Keratinocyte (primary cell): ENCODE results near the gene MEP1A. TPM values are rescaled to one million over a fixed set of nuclear protein-coding genes. Genes with fewer than 3 reads are reported as not detected.

ENCODE experiments used
- DNase-seq: peaks from one replicate; pipeline ENCODE4 v3.0.0-alpha.2; 2011; ENCODE audit warnings: low read depth, missing footprints, low spot score
- FAIRE-seq: peaks from 2 replicates; lab custom pipeline; 2011; peaks lifted over from hg19 to GRCh38; lab: Jason Lieb, UNC
- H2AFZ ChIP-seq: 2 replicates; pipeline ENCODE4 v1.6.0; 2012; ENCODE audit warnings: low read length, control low read depth, inconsistent platforms; ENCODE audit not compliant: control insufficient read depth
- H3K27ac ChIP-seq: 2 replicates; pipeline ENCODE4 v1.5.1; 2011; ENCODE audit warnings: low read length; ENCODE audit not compliant: control insufficient read depth, insufficient read depth
- H3K27me3 ChIP-seq: 3 replicates; pipeline ENCODE4 v1.6.0; 2011; ENCODE audit warnings: low read length; ENCODE audit not compliant: control insufficient read depth, insufficient read depth; ENCODE audit errors: extremely low read depth
- H3K36me3 ChIP-seq, 2 experiments: 2 replicates in 1 of 2; 3 replicates in 1 of 2; pipeline ENCODE4 v1.5.1; 2011; ENCODE audit warnings: low read length in 2 of 2, mild to moderate bottlenecking in 1 of 2; ENCODE audit not compliant: control insufficient read depth in 2 of 2, insufficient read depth in 2 of 2; ENCODE audit errors: extremely low read depth in 1 of 2
- H3K4me1 ChIP-seq: 3 replicates; pipeline ENCODE4 v1.5.1; 2011; ENCODE audit warnings: low read length; ENCODE audit not compliant: control insufficient read depth, insufficient read depth; ENCODE audit errors: extremely low read depth
- H3K4me2 ChIP-seq: 3 replicates; pipeline ENCODE4 v1.6.0; 2011; ENCODE audit warnings: low read depth, low read length; ENCODE audit not compliant: control insufficient read depth, insufficient read depth; ENCODE audit errors: extremely low read depth
- H3K4me3 ChIP-seq, 3 experiments: fragments of 200-600 bp in 1 of 3; sonication (generic) in 1 of 3; 2 replicates in 2 of 3; 3 replicates in 1 of 3; pipeline ENCODE4 v1.5.1; 2011 to 2016; ENCODE audit warnings: low read length in 3 of 3, mild to moderate bottlenecking in 3 of 3, control low read depth in 2 of 3, inconsistent platforms in 1 of 3, low read depth in 1 of 3, mixed read lengths in 1 of 3, mixed run types in 1 of 3, moderate library complexity in 1 of 3; ENCODE audit not compliant: control insufficient read depth in 2 of 3, insufficient read depth in 2 of 3; ENCODE audit errors: extremely low read depth in 1 of 3
- H3K79me2 ChIP-seq: 2 replicates; pipeline ENCODE4 v1.6.0; 2012; ENCODE audit warnings: low read length; ENCODE audit not compliant: control insufficient read depth, insufficient read depth
- H3K9ac ChIP-seq: 3 replicates; pipeline ENCODE4 v1.6.0; 2011; ENCODE audit warnings: low read length; ENCODE audit not compliant: control insufficient read depth, insufficient read depth; ENCODE audit errors: extremely low read depth
- H3K9me1 ChIP-seq: 3 replicates; pipeline ENCODE4 v1.6.0; 2011; ENCODE audit warnings: low read length; ENCODE audit not compliant: control insufficient read depth, insufficient read depth; ENCODE audit errors: extremely low read depth
- H3K9me3 ChIP-seq: 2 replicates; pipeline ENCODE4 v1.5.1; 2012; ENCODE audit warnings: low read depth, low read length; ENCODE audit not compliant: control insufficient read depth
- H4K20me1 ChIP-seq: 3 replicates; pipeline ENCODE4 v1.6.0; 2011; ENCODE audit warnings: low read length; ENCODE audit not compliant: control insufficient read depth, insufficient read depth; ENCODE audit errors: extremely low read depth
- CTCF ChIP-seq, 3 experiments: IDR thresholded peaks in 1 of 3; conservative IDR thresholded peaks in 1 of 3; optimal IDR thresholded peaks in 1 of 3; 2 replicates in 2 of 3; 3 replicates in 1 of 3; pipeline versions ENCODE3 to v1.5.1; 2011; ENCODE audit warnings: low read length in 3 of 3, mild to moderate bottlenecking in 3 of 3, moderate library complexity in 2 of 3, control low read depth in 1 of 3, inconsistent platforms in 1 of 3; ENCODE audit not compliant: insufficient read depth in 2 of 3; ENCODE audit errors: extremely low read depth in 1 of 3
- EZH2 ChIP-seq: IDR thresholded peaks from one replicate; pipeline ENCODE4 v1.6.1; 2012; ENCODE audit warnings: inconsistent platforms, mild to moderate bottlenecking, low read length, moderate library complexity
- dilution Hi-C: fragments of 300-500 bp; cut with MboI; formaldehyde crosslinking; loops from one replicate; pipeline ENCODE4 v1.7.0; 2020; ENCODE audit warnings: low sequenced_read_pairs; ENCODE audit not compliant: extremely low pct_ligation_motif_present
- polyA plus RNA-seq, 5 experiments: library from polyadenylated mRNA; depleted of rRNA in 3 of 5; stranded (reverse) in 3 of 5; stranded (forward) in 1 of 5; unstranded in 1 of 5; fragments of >200 nt; gene quantifications; 1 replicate in 1 of 5; 2 replicates in 3 of 5; 3 replicates in 1 of 5; pipeline versions ENCODE4 v1.2.1 to v1.2.3, GENCODE V29; 2011 to 2012; ENCODE audit warnings: missing spikeins in 2 of 5, low read depth in 1 of 5, low replicate concordance in 1 of 5

Gene MEP1A
- polyA plus RNA-seq, 1 donor (not counting 4 experiments of a cell fraction or from before 2014, with no cell fraction given), result 0.07 TPM

GRCh38 chr6:46745973-46746372 lies 47.2 kb upstream of the MEP1A start:
- Histone ChIP-seq H3K4me3 (no peak overlapping the region), H3K4me1 (no peaks in the 10 kb centered on the region), H3K27me3 (no peaks in the 10 kb centered on the region), H4K20me1 (no peaks in the 10 kb centered on the region), H3K27ac (no peak overlapping the region), H2AFZ (no peak overlapping the region), H3K4me2 (no peak overlapping the region), H3K36me3 (no peaks in the 10 kb centered on the region), H3K9ac (no peak overlapping the region), H3K9me1 (no peaks in the 10 kb centered on the region), H3K9me3 (no peaks in the 10 kb centered on the region), H3K79me2 (no peaks in the 10 kb centered on the region)
- dilution Hi-C loops, result no loop called here
- FAIRE-seq (no peak), DNase-seq (no peak)
- TF ChIP-seq CTCF (optimal IDR thresholded peaks at IDR 0.05 in 1 of 3, IDR thresholded peaks at IDR 0.05 in 1 of 3, conservative IDR thresholded peaks at IDR 0.05 in 1 of 3; ENCODE audit: extremely low read depth in 1 of 3, insufficient read depth in 2 of 3, low read length in 3 of 3) (no peak), EZH2 (no peak)

GRCh38 chr6:46746696-46747095 lies 46.5 kb upstream of the MEP1A start, which contains the start of gene ANKRD66:
Gene ANKRD66, plus strand, starts transcription at chr6:46746933. Its CDS starts 5,016 bp downstream, at chr6:46751949.
- H3K4me2 ChIP-seq, result no peak within 1 kb of the TSS
- FAIRE-seq (no peak), DNase-seq (no peak)
- H3K27me3 ChIP-seq, result no peaks in the 10 kb centered on the region
- H3K9me3 ChIP-seq, result no peaks in the 10 kb centered on the region
- H3K4me3 ChIP-seq, result no peak within 1 kb of the TSS
- no peaks in the 10 kb centered on the region for H3K36me3 ChIP-seq
- H2AFZ ChIP-seq, result no peak within 1 kb of the TSS
- dilution Hi-C loops, result no loop called here
- H3K4me1 ChIP-seq, result no peaks in the 10 kb centered on the region
- no peaks in the 10 kb centered on the region for H3K9me1 ChIP-seq
- TF ChIP-seq CTCF (optimal IDR thresholded peaks at IDR 0.05 in 1 of 3, IDR thresholded peaks at IDR 0.05 in 1 of 3, conservative IDR thresholded peaks at IDR 0.05 in 1 of 3; ENCODE audit: extremely low read depth in 1 of 3, insufficient read depth in 2 of 3, low read length in 3 of 3) (no peak), EZH2 (no peak)
- H3K9ac ChIP-seq, result no peak within 1 kb of the TSS
- no peak within 1 kb of the TSS for H3K27ac ChIP-seq
- H3K79me2 ChIP-seq, result no peaks in the 10 kb centered on the region
- no peaks in the 10 kb centered on the region for H4K20me1 ChIP-seq
